GM03348 (cell line): ENCODE measurements around the gene CCIN.
"Not testable (repeated sequence)": the region's sequence is repeated elsewhere in the genome, so short reads cannot be mapped to it uniquely, and the experiment has no call there.

ENCODE experiments used
- DNase-seq: peaks from one replicate; pipeline ENCODE4 v3.0.0; 2012; ENCODE audit warnings: low spot score

CCIN gene

GRCh38 chr9:36160126-36160525, 9.1 kb upstream of the CCIN start:
- DNase-seq: not testable (repeated sequence)

GRCh38 chr9:36161187-36161586, 8.0 kb upstream of the CCIN start:
- DNase-seq: peak; percentile 52

- no peak for DNase-seq
These were observed 6.9 kb upstream of the CCIN start for GRCh38 chr9:36162211-36162738.

GRCh38 chr9:36163049-36163785, 6.0 kb upstream of the CCIN start:
- DNase-seq: peak; percentile 50

DNA sequence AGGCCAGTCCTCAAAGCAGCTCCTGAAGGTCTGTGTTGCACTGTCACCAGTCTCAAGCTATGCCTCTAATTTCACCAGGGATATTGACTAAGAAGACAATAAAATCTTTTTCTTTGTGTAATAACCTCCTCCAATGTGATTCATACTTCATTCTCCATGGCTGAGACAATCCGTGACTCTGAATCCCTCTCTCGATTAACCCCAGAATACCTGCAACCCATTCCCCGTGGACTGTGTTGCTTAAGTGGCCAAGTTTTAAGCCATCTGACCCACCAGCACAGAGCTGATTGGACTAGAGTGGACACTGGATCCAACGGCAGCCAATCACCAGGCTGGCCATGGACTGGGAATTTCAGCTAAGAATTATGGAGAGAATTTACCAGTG, 5.4 kb upstream of the CCIN start:
- DNase-seq: peak; percentile 59

GRCh38 chr9:36164372-36164771, 4.8 kb upstream of the CCIN start:
- DNase-seq: no peak

- DNase-seq: no peak
These were observed 4.2 kb upstream of the CCIN start for GRCh38 chr9:36164989-36165388.

- DNase-seq: peak; percentile 76
These were observed 3.4 kb upstream of the CCIN start for GRCh38 chr9:36165826-36166167.

DNA sequence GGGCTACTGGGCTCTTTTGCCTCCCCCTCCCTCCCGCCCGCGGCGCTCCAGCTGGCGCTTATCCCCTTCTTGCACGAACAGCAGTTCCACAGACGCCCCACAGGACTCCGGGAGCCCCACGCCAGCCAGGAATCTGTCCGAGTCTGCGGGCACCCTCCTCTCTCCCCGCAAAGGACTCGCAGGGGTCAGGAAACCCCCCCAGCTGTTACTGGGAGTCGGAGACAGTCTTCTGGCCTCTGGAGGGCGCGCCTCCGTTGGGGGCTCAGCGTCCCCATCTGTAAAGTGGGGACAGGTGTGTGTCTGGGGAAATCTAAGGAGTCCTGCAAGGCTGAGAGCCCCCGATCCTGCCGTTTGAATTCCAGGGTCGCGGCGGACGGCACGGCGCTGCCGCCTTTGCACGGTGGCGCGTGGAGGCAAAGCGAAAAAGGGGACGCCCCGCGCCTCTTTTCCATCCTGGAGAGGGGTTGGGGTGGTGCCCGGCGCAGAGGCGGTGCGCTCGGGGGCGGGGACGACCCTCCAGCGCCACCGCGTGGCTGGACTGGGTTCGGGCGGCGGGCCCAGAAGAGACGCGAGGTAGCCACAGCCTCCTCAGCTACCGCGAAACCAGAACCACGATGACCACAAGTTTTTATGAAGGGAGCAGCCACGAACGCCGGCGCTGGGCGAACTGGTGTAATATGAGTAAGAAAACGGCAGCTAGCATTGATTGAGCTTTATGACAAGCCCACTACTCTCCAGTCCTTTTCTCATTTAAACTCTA, 2.8 kb upstream of the CCIN start:
- peak; percentile 95 for DNase-seq

GRCh38 chr9:36169708-36170107, 520 bp downstream of the CCIN start:
- no peak for DNase-seq

DNA sequence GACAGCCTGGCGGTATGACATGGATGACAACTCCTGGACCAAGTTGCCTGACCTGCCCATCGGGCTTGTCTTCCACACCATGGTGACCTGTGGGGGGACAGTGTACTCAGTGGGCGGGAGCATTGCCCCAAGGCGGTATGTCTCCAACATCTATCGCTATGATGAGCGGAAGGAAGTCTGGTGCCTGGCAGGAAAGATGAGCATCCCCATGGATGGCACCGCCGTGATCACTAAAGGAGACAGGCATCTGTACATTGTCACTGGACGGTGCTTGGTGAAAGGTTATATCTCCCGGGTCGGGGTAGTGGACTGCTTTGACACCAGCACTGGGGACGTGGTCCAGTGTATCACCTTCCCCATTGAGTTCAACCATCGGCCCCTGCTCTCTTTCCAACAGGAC, 1.3 kb downstream of the CCIN start:
- DNase-seq: no peak

DNA sequence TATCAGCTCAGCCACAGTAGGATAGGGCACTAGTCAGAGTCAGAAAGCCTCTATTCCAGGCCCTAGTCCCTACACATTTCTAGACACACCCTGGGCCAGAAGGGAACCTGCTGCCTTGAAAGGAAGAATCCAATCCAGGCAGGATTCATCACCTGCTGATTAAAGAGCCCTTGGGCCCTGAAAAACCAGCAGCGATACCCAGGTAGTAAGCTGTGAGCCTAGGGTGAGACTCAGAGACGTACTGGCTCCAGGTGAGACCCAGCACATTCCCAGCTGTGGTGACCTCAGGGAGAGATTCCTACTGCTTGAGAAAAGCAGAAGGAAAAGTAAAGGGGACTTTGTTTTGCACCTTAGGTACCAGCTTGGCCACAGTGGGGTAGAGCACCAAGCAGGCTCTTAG, 4.7 kb downstream of the CCIN start:
- no peak for DNase-seq

DNA sequence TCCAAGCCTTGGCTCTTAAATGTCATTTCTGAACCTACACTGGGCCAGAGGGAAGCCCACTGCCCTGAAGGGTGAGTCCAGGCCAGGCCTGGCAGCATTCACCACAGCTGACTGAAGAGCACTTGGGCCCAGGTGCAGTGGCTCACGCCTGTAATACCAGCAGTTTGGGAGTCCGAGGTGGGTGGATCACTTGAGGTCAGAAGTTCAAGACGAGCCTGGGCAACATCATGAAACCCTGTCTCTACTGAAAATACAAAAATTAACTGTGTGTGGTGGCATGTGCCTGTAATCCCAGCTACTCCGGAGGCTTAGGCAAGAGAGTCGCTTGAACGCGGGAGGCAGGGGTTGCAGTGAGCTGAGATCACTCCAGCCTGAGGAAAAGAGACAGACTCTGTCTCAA, 5.1 kb downstream of the CCIN start:
- no peak for DNase-seq

GRCh38 chr9:36174731-36175130, 5.5 kb downstream of the CCIN start:
- DNase-seq: no peak

DNA sequence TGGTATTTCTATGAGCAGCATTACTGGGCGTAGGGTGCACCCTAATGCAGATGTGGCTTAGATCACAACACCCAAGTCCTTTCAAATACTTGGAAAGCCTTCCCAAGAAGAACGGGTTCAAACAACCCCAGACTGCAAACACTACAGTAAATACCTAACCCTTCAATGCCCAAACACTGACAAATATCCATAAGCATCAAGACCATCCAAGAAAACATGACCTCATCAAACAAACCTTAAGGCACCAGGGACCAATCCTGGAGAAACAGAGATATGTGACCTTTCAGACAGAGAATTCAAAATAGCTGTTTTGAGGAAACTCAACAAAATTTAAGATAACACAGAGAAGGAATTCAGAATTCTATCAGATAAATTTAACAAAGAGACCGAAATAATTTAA, 6.0 kb downstream of the CCIN start:
- DNase-seq: not testable (repeated sequence)

DNA sequence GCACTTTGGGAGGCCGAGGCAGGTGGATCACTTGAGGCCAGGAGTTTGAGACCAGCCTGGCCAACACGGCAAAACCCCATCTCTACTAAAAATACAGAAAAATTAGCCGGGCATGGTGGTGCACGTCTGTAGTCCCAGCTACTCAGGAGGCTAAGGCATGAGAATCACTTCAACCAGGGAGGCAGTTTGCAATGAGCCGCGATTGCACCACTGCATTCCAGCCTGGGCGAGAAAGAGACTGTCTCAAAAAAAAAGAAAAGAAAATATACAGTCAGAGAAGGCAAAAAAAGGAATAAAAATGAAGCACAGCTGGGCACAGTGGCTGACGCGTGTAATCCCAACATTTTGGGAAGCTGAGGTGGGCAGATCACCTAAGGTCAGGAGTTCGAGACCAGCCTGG, 7.3 kb downstream of the CCIN start:
- DNase-seq: not testable (repeated sequence)

GRCh38 chr9:36177571-36177970, 8.4 kb downstream of the CCIN start:
- no peak for DNase-seq

- not testable (repeated sequence) for DNase-seq
These were observed 11.1 kb downstream of the CCIN start for GRCh38 chr9:36180243-36180642.

DNA sequence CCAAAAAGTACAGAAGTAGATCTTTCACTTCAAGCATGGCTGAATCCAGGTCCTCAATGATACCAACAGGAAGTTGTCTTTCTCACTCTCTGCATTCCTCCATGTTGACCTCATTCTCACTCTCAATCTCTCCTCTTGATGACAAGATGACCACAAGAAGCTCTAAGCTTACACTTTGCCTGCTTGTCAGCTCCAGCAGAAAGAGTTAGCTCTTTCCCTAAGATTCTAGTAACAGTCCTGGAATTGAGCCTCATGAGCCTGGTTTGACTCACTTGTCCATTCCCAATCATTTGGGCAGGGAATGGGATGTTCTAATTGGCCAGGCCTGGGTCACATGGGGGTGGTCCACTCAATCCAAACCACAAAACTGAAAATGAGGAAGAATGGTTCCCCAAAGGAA, 18.2 kb downstream of the CCIN start:
- DNase-seq: peak; percentile 83

- no peak for DNase-seq
These were observed 19.0 kb downstream of the CCIN start for GRCh38 chr9:36188212-36188611.

- DNase-seq: no peak
These were observed 20.8 kb downstream of the CCIN start for GRCh38 chr9:36189976-36190375.

DNA sequence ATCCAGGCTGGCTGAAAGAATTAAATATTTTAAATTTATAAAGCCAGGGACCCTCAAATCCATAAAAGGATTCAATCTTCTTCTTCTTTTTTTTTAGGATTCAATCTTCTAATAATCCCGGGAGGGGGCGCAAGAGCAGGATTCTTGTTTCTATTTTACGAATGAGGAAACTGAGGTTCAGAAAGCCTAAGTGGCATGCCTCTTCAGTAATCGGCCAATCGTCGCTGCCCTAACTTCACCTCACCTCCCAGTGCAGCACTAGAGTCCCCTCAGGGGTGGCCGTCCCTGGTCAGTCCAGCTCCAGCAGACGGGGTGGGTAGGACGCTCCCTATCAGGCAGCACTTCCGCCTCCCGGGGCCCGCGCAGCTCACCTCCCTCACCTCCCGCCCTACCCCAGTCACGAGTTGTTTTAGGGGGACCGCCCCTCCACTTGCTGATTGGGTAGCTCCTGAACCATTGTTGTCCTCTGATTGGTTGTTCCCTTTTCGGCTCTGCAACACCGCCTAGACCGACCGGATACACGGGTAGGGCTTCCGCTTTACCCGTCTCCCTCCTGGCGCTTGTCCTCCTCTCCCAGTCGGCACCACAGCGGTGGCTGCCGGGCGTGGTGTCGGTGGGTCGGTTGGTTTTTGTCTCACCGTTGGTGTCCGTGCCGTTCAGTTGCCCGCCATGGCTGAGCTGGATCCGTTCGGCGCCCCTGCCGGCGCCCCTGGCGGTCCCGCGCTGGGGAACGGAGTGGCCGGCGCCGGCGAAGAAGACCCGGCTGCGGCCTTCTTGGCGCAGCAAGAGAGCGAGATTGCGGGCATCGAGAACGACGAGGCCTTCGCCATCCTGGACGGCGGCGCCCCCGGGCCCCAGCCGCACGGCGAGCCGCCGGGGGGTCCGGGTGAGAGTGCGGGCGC, 21.5 kb downstream of the CCIN start, which contains the start of gene CLTA:
Gene CLTA, plus strand, starts transcription at position 534 of the 902 bp plus-strand sequence. Its CDS starts 136 bp downstream, at position 670.
- DNase-seq: peak; percentile 99
